ENCODE data around the gene DPY19L3. TPM values are rescaled to one million over a fixed set of nuclear protein-coding genes. Genes with fewer than 3 reads are reported as not detected.
A peak's percentile ranks its signal among the peaks of the same experiment; 100 is the strongest.

DPY19L3 gene
- total RNA-seq, 1 donor from 2014 or later = 83.1 TPM

DNA sequence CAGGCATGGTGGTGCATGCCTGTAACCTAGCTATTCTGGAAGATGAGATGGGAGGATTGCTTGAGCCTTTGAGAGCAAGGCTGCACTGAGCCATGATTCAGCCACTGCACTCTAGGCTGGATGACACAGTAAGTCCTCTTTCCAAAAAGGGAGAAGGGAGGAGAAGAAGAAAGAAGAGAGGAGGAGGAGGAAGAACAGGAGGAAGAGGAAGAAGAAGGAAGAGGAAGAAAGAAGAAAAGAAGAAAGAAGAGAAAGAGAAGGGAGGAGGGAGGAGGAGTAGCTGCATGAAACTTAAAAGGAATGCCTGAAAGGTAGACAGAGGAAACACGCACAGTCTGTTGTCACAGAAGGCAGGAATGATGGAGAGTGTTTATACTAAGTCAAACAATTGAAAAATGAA, 3.6 kb upstream of the DPY19L3 start:
- Mint-ChIP-seq H3K9me3 (no peaks in the 10 kb centered on the region), H3K27ac (no peak overlapping the region), H3K4me3 (no peak overlapping the region), H3K27me3 (ENCODE audit: insufficient read depth, low read depth) (no peaks in the 10 kb centered on the region), H3K36me3 (peaks cover 2% of the 10 kb centered on the region), H3K4me1 (peaks cover 31% of the 10 kb centered on the region)
- H3K36me3 ChIP-seq = no peaks in the 10 kb centered on the region
- TF ChIP-seq EZH2phosphoT487 (IDR thresholded peaks at IDR 0.05) (no peak), EZH2 (IDR thresholded peaks at IDR 0.05) (no peak), CTCF (IDR thresholded peaks at IDR 0.05) (no peak)
- no peaks in the 10 kb centered on the region for H3K9me3 ChIP-seq (ENCODE audit: low read depth)
- peaks cover 14% of the 10 kb centered on the region for H4K20me1 ChIP-seq (ENCODE audit: low read depth)
- H3K4me1 ChIP-seq = peaks cover 35% of the 10 kb centered on the region
- no peak overlapping the region for H3K27ac ChIP-seq
- H3F3A ChIP-seq (ENCODE audit: low read depth) = peaks cover 31% of the 10 kb centered on the region
- peaks cover 24% of the 10 kb centered on the region for H3K79me2 ChIP-seq (ENCODE audit: low read depth)
- no peak overlapping the region for H3K4me2 ChIP-seq
- DNase-seq (ENCODE audit: low spot score) = no peak
- H3K4me3 ChIP-seq = no peak overlapping the region
- no peak overlapping the region for H3K9ac ChIP-seq
- no peak overlapping the region for H2AFZ ChIP-seq (replicated peaks)
- H3K27me3 ChIP-seq = no peaks in the 10 kb centered on the region

DNA sequence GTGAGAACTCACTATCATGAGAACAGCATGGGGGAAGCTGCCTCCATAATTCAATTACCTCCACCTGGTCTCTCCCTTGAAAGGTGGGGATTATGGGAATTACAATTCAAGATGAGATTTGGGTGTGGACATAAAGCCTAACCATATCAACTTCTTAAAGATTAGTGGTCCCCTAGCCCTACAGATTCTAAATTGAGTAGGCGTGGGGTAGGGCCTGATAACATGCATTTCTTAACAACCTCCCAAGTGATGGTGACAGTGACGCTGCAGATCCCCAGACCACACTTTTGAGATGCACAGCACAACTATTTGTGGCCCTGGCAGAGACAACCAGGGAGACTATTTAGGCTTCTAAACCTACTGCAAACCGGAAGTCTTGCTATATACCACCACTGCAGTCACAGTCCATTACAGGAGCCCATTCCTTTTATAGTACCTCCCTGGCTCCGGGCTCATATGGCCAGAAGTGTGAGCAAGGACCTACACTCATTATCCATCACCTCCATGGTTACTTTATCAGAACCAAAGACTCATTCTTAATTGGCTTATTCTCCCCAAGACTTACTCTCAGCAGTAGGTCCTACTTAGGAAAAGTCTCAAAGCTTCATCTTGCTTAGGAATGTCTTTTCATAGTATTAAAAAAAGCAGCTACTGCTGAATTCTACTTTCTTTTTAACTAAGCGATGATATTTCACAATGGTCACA, 2.1 kb upstream of the DPY19L3 start:
- TF ChIP-seq EZH2phosphoT487 (IDR thresholded peaks at IDR 0.05) (no peak), CTCF (IDR thresholded peaks at IDR 0.05) (no peak), EZH2 (IDR thresholded peaks at IDR 0.05) (no peak)
- Histone ChIP-seq H4K20me1 (ENCODE audit: low read depth) (peaks cover 22% of the 10 kb centered on the region), H3K9ac (no peak overlapping the region), H2AFZ (replicated peaks) (no peak overlapping the region), H3K79me2 (ENCODE audit: low read depth) (peaks cover 38% of the 10 kb centered on the region), H3F3A (ENCODE audit: low read depth) (peaks cover 31% of the 10 kb centered on the region), H3K4me3 (peak overlapping the region; percentile 96), H3K9me3 (ENCODE audit: low read depth) (no peaks in the 10 kb centered on the region), H3K27ac (peak overlapping the region; percentile 98), H3K36me3 (peaks cover 2% of the 10 kb centered on the region), H3K4me1 (peaks cover 40% of the 10 kb centered on the region), H3K4me2 (peak overlapping the region; percentile 82), H3K27me3 (no peaks in the 10 kb centered on the region)
- Mint-ChIP-seq H3K4me3 (peak overlapping the region; percentile 89), H3K36me3 (peaks cover 12% of the 10 kb centered on the region), H3K27me3 (ENCODE audit: insufficient read depth, low read depth) (no peaks in the 10 kb centered on the region), H3K4me1 (peaks cover 30% of the 10 kb centered on the region), H3K9me3 (no peaks in the 10 kb centered on the region), H3K27ac (peak overlapping the region; percentile 57)
- DNase-seq (ENCODE audit: low spot score) = peak; percentile 52

- peak overlapping the region; percentile 98 for H3K27ac ChIP-seq
- DNase-seq (ENCODE audit: low spot score) = peak; percentile 78
- peak overlapping the region; percentile 95 for H3K9ac ChIP-seq
- Mint-ChIP-seq H3K36me3 (peaks cover 19% of the 10 kb centered on the region), H3K4me3 (peak overlapping the region; percentile 89), H3K4me1 (peaks cover 30% of the 10 kb centered on the region), H3K9me3 (no peaks in the 10 kb centered on the region), H3K27ac (peak overlapping the region; percentile 33), H3K27me3 (ENCODE audit: insufficient read depth, low read depth) (no peaks in the 10 kb centered on the region)
- no peak overlapping the region for H2AFZ ChIP-seq (replicated peaks)
- peaks cover 31% of the 10 kb centered on the region for H3F3A ChIP-seq (ENCODE audit: low read depth)
- peak overlapping the region; percentile 82 for H3K4me2 ChIP-seq
- H3K4me1 ChIP-seq = peaks cover 40% of the 10 kb centered on the region
- peak overlapping the region; percentile 96 for H3K4me3 ChIP-seq
- no peaks in the 10 kb centered on the region for H3K9me3 ChIP-seq (ENCODE audit: low read depth)
- H3K79me2 ChIP-seq (ENCODE audit: low read depth) = peaks cover 47% of the 10 kb centered on the region
- H4K20me1 ChIP-seq (ENCODE audit: low read depth) = peaks cover 22% of the 10 kb centered on the region
- no peaks in the 10 kb centered on the region for H3K27me3 ChIP-seq
- H3K36me3 ChIP-seq = peaks cover 11% of the 10 kb centered on the region
- no peak for TF ChIP-seq EZH2 (IDR thresholded peaks at IDR 0.05)
- no peak for TF ChIP-seq CTCF (IDR thresholded peaks at IDR 0.05)
- no peak for TF ChIP-seq EZH2phosphoT487 (IDR thresholded peaks at IDR 0.05)
Measured at GRCh38 chr19:32404213-32404932, 1.2 kb upstream of the DPY19L3 start.

Measured in neural progenitor cell (in vitro differentiated cells).